ENCODE results near the gene SCGN.

- TF ChIP-seq CTCF (IDR thresholded peaks at IDR 0.05 in 8 of 11, conservative IDR thresholded peaks at IDR 0.05 in 3 of 11) (no peak), POLR2A (IDR thresholded peaks at IDR 0.05) (no peak)
These were observed 31.6 kb upstream of the SCGN start for GRCh38 chr6:25620391-25620790.
